ENCODE results near the gene STIMATE. TPM values are rescaled to one million over a fixed set of nuclear protein-coding genes. Genes with fewer than 3 reads are reported as not detected.

Gene STIMATE
- total RNA-seq, 1 donor from 2014 or later = 12.1 TPM

- Histone ChIP-seq H3K4me1 (ENCODE audit: insufficient read depth, low read length) (no peaks in the 10 kb centered on the region), H2AFZ (ENCODE audit: low read depth, low read length) (no peak overlapping the region), H4K20me1 (ENCODE audit: insufficient read depth, low read length) (no peaks in the 10 kb centered on the region), H3K4me2 (ENCODE audit: low read length) (no peak overlapping the region), H3K27ac (ENCODE audit: low read depth, low read length) (no peak overlapping the region), H3K27me3 (ENCODE audit: insufficient read depth, low read length) (peaks cover 1% of the 10 kb centered on the region), H3K79me2 (ENCODE audit: insufficient read depth, low read length) (no peaks in the 10 kb centered on the region), H3K4me3 (ENCODE audit: insufficient read depth, low read depth, low read length) (no peak overlapping the region), H3K9ac (ENCODE audit: low read length) (no peak overlapping the region), H3K9me3 (ENCODE audit: insufficient read depth, low read depth, low read length) (no peaks in the 10 kb centered on the region), H3K36me3 (ENCODE audit: insufficient read depth, low read length) (no peaks in the 10 kb centered on the region)
- DNase-seq (ENCODE audit: low read depth) = no peak
- no peak overlapping the region for H3K27ac Mint-ChIP-seq (ENCODE audit: unreplicated experiment)
- H3K9me3 Mint-ChIP-seq (ENCODE audit: unreplicated experiment) = peaks cover 2% of the 10 kb centered on the region
- no peak overlapping the region for H3K4me3 Mint-ChIP-seq (ENCODE audit: unreplicated experiment)
- TF ChIP-seq EZH2 (IDR thresholded peaks at IDR 0.05; ENCODE audit: insufficient read depth, low read length) = no peak
- TF ChIP-seq, protein P1, sequence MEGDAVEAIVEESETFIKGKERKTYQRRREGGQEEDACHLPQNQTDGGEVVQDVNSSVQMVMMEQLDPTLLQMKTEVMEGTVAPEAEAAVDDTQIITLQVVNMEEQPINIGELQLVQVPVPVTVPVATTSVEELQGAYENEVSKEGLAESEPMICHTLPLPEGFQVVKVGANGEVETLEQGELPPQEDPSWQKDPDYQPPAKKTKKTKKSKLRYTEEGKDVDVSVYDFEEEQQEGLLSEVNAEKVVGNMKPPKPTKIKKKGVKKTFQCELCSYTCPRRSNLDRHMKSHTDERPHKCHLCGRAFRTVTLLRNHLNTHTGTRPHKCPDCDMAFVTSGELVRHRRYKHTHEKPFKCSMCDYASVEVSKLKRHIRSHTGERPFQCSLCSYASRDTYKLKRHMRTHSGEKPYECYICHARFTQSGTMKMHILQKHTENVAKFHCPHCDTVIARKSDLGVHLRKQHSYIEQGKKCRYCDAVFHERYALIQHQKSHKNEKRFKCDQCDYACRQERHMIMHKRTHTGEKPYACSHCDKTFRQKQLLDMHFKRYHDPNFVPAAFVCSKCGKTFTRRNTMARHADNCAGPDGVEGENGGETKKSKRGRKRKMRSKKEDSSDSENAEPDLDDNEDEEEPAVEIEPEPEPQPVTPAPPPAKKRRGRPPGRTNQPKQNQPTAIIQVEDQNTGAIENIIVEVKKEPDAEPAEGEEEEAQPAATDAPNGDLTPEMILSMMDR (IDR thresholded peaks at IDR 0.05; ENCODE audit: insufficient read depth, low read depth, low read length) = no peak
- peaks cover 41% of the 10 kb centered on the region for H3K27me3 Mint-ChIP-seq (ENCODE audit: low read depth, unreplicated experiment)
- FAIRE-seq = no peak
- no peaks in the 10 kb centered on the region for H3K36me3 Mint-ChIP-seq (ENCODE audit: low read depth, unreplicated experiment)
- H3K4me1 Mint-ChIP-seq (ENCODE audit: low read depth, unreplicated experiment) = no peaks in the 10 kb centered on the region
Observed at GRCh38 chr3:52788890-52789745, 108.2 kb downstream of the STIMATE start.

GRCh38 chr3:52787672-52788625, 109.4 kb downstream of the STIMATE start:
- H3K4me2 ChIP-seq (ENCODE audit: low read length) = no peak overlapping the region

More at GRCh38 chr3:52787672-52788625, 109.4 kb downstream of the STIMATE start:
- no peak for FAIRE-seq
- no peak overlapping the region for H3K27ac ChIP-seq (ENCODE audit: low read depth, low read length)
- TF ChIP-seq, protein P1 (IDR thresholded peaks at IDR 0.05; ENCODE audit: insufficient read depth, low read depth, low read length) = no peak
- TF ChIP-seq EZH2 (IDR thresholded peaks at IDR 0.05; ENCODE audit: insufficient read depth, low read length) = no peak
- no peak overlapping the region for H3K9ac ChIP-seq (ENCODE audit: low read length)
- H3K27me3 ChIP-seq (ENCODE audit: insufficient read depth, low read length) = peaks cover 7% of the 10 kb centered on the region
- H3K27me3 Mint-ChIP-seq (ENCODE audit: low read depth, unreplicated experiment) = peaks cover 51% of the 10 kb centered on the region
- no peaks in the 10 kb centered on the region for H3K79me2 ChIP-seq (ENCODE audit: insufficient read depth, low read length)
- DNase-seq (ENCODE audit: low read depth) = no peak
- no peak overlapping the region for H3K4me3 Mint-ChIP-seq (ENCODE audit: unreplicated experiment)
- H3K27ac Mint-ChIP-seq (ENCODE audit: unreplicated experiment) = no peak overlapping the region
- no peaks in the 10 kb centered on the region for H3K36me3 Mint-ChIP-seq (ENCODE audit: low read depth, unreplicated experiment)
- no peak overlapping the region for H2AFZ ChIP-seq (ENCODE audit: low read depth, low read length)
- no peaks in the 10 kb centered on the region for H4K20me1 ChIP-seq (ENCODE audit: insufficient read depth, low read length)
- H3K4me3 ChIP-seq (ENCODE audit: insufficient read depth, low read depth, low read length) = no peak overlapping the region
- H3K36me3 ChIP-seq (ENCODE audit: insufficient read depth, low read length) = no peaks in the 10 kb centered on the region
- no peaks in the 10 kb centered on the region for H3K4me1 ChIP-seq (ENCODE audit: insufficient read depth, low read length)
- peaks cover 5% of the 10 kb centered on the region for H3K9me3 Mint-ChIP-seq (ENCODE audit: unreplicated experiment)
- H3K9me3 ChIP-seq (ENCODE audit: insufficient read depth, low read depth, low read length) = no peaks in the 10 kb centered on the region
- H3K4me1 Mint-ChIP-seq (ENCODE audit: low read depth, unreplicated experiment) = no peaks in the 10 kb centered on the region
